Ascending aorta (tissue), 2 donors: ENCODE measurements around the gene ATXN1. TPM values are rescaled to one million over a fixed set of nuclear protein-coding genes. Genes with fewer than 3 reads are reported as not detected.

Source experiments
- DNase-seq, 2 donors: peaks; one replicate each; pipeline ENCODE4 v3.0.0-alpha.2; 2019; ENCODE audit warnings: low spot score in 2 of 2
- H3K27ac ChIP-seq, 2 donors: fragments of 200-600 bp; sonication (generic); one replicate each; pipeline ENCODE4 v1.5.1; 2016 to 2017; ENCODE audit warnings: mild to moderate bottlenecking in 1 of 2
- H3K27me3 ChIP-seq: fragments of 200-600 bp; sonication (generic); one replicate; pipeline ENCODE4 v1.5.1; 2017
- H3K36me3 ChIP-seq, 2 donors: fragments of 200-600 bp; sonication (generic); one replicate each; pipeline ENCODE4 v1.5.1; 2016
- H3K4me1 ChIP-seq, 2 donors: fragments of 200-600 bp; sonication (generic); one replicate each; pipeline ENCODE4 v1.5.1; 2016 to 2017; ENCODE audit warnings: mild to moderate bottlenecking in 1 of 2
- H3K4me3 ChIP-seq, 2 donors: fragments of 200-600 bp; sonication (generic); one replicate each; pipeline ENCODE4 v1.5.1; 2016 to 2017; ENCODE audit warnings: mild to moderate bottlenecking in 1 of 2
- H3K9me3 ChIP-seq, 2 donors: fragments of 200-600 bp; sonication (generic); one replicate each; pipeline ENCODE4 v1.5.1; 2016
- intact Hi-C: fragments of 100-400 bp; cut with DNase I; formaldehyde crosslinking; loops from one replicate; pipeline ENCODE4 v1.15.1; 2023
- total RNA-seq: library from RNA; depleted of rRNA; stranded (reverse); fragments of >200 nt; gene quantifications from one replicate; pipeline ENCODE4 v1.1.0, GENCODE V29; 2016
- TF ChIP-seq, protein P1 (sequence below), 3 experiments: fragments of 200-600 bp in 2 of 3; fragments of 450-650 bp in 1 of 3; sonication (generic) in 2 of 3; IDR thresholded peaks; one replicate each; pipeline ENCODE4 v1.5.1; 2016 to 2019; ENCODE audit warnings: antibody characterized with exemption in 3 of 3, mild to moderate bottlenecking in 1 of 3, moderate library complexity in 1 of 3

ATXN1 gene
- total RNA-seq, 1 donor from 2014 or later = 68.3 TPM

DNA sequence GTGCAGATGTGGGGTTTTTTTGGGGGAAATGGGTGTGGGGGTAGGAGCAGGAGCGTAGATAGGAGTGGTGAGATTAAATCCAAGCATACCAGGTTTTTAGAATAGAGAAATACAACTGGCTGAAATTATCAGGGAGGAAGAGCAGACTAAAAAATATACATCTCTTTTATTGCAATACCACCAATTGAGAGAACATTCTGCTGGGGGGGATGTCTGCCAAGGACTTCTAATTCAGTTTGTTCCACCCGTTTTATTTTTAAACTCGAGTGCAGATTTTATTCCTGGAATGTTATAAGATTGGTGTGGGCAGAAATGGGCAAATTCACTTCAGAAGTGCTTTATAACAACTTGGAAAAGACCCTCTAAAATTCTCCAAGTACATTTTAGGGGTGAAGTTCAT lies 330.2 kb downstream of the ATXN1 start:
- DNase-seq = no peak
- no peaks in the 10 kb centered on the region for H3K27me3 ChIP-seq
- no peaks in the 10 kb centered on the region for H3K36me3 ChIP-seq
- no peak overlapping the region for H3K27ac ChIP-seq
- intact Hi-C loops = no loop called here
- no peak overlapping the region for H3K4me3 ChIP-seq
- TF ChIP-seq, protein P1, sequence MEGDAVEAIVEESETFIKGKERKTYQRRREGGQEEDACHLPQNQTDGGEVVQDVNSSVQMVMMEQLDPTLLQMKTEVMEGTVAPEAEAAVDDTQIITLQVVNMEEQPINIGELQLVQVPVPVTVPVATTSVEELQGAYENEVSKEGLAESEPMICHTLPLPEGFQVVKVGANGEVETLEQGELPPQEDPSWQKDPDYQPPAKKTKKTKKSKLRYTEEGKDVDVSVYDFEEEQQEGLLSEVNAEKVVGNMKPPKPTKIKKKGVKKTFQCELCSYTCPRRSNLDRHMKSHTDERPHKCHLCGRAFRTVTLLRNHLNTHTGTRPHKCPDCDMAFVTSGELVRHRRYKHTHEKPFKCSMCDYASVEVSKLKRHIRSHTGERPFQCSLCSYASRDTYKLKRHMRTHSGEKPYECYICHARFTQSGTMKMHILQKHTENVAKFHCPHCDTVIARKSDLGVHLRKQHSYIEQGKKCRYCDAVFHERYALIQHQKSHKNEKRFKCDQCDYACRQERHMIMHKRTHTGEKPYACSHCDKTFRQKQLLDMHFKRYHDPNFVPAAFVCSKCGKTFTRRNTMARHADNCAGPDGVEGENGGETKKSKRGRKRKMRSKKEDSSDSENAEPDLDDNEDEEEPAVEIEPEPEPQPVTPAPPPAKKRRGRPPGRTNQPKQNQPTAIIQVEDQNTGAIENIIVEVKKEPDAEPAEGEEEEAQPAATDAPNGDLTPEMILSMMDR (IDR thresholded peaks at IDR 0.05) = no peak
- peaks cover 9 to 37% of the 10 kb centered on the region in 2 donors for H3K4me1 ChIP-seq
- H3K9me3 ChIP-seq = no peaks in the 10 kb centered on the region

DNA sequence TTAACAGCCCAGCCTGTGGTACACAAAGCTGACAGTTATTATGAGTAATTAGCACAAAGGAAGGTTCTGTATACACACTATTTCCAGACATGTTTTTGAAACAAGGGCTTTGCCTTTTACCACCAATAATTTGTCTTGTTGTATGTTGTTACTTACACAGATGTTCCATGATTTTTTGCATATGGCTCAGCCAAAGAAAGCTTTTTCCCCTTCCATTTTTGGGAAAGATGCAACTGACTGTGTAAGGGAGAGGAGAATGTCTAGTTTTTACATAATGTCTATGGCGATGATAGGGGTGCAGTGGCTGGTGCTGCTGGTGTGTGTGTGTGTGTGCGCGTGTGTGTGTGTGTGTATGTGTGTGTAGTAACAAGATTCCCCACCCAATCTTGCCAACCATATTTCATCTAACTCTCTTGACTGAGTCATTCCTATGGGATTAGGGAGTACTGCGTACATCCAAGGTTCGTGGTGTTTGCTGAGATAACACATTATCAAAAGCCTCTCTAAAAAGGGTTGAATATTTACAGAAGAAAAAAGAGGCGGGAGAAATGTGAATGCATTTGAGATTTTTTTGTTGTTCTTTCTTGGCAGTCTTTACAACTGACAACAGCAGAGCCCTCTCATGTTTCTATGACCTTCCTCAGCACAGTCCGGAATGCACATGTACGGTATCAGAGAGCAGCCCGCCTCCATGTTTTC lies 330.7 kb downstream of the ATXN1 start:
- Histone ChIP-seq H3K9me3 (no peaks in the 10 kb centered on the region), H3K27ac (no peak overlapping the region), H3K36me3 (no peaks in the 10 kb centered on the region), H3K4me1 (peaks cover 9 to 37% of the 10 kb centered on the region in 2 donors), H3K4me3 (no peak overlapping the region), H3K27me3 (no peaks in the 10 kb centered on the region)
- no peak for DNase-seq
- intact Hi-C loops = no loop called here
- TF ChIP-seq, protein P1 (IDR thresholded peaks at IDR 0.05) = no peak

DNA sequence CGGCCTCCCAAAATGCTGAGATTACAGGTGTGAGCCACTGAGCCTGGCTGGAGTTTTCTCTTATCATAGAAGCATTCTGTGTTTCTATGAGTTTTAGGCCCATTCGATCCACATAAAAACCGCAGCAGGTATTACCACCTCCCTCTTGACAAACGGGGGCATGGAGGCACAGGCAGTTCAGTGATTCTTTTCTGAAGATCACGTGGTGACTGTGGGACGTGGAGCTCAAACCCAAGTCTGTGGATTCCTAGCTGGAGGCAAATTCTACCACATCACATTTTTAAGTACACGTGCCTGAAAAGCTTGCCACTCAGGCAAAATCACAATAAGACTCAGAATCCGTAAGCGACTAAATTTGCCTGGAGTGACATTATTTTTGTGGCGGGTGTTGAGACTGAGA lies 331.6 kb downstream of the ATXN1 start:
- peaks cover 9 to 35% of the 10 kb centered on the region in 2 donors for H3K4me1 ChIP-seq
- no peaks in the 10 kb centered on the region for H3K9me3 ChIP-seq
- H3K27me3 ChIP-seq = no peaks in the 10 kb centered on the region
- no peak for DNase-seq
- intact Hi-C loops = no loop called here
- H3K27ac ChIP-seq = no peak overlapping the region
- TF ChIP-seq, protein P1 (IDR thresholded peaks at IDR 0.05) = no peak
- H3K4me3 ChIP-seq = no peak overlapping the region
- H3K36me3 ChIP-seq = no peaks in the 10 kb centered on the region

DNA sequence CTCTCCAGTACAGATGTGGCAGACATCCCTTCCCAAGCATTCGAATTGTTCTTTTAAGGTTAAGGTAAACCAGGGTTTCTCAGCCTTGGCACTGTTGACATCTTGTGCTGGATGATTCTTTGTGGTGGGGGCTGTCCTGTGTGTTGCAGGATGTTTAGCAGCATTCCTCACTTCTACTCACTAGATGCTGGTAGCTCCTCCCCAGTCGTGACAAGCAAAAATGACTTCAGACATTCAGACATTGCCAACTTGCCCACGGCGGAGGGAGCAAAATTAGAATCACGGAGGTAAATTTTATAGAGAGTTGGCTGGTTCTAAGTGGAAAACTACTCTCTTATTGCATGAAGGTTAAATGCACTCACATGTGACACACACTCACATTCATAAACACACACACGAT lies 334.1 kb downstream of the ATXN1 start:
- TF ChIP-seq, protein P1 (IDR thresholded peaks at IDR 0.05) = no peak
- Histone ChIP-seq H3K36me3 (no peaks in the 10 kb centered on the region), H3K27me3 (no peaks in the 10 kb centered on the region), H3K27ac (no peak overlapping the region), H3K4me3 (no peak overlapping the region), H3K9me3 (no peaks in the 10 kb centered on the region), H3K4me1 (peaks cover 0 to 17% of the 10 kb centered on the region in 2 donors)
- intact Hi-C loops = no loop called here
- no peak for DNase-seq

DNA sequence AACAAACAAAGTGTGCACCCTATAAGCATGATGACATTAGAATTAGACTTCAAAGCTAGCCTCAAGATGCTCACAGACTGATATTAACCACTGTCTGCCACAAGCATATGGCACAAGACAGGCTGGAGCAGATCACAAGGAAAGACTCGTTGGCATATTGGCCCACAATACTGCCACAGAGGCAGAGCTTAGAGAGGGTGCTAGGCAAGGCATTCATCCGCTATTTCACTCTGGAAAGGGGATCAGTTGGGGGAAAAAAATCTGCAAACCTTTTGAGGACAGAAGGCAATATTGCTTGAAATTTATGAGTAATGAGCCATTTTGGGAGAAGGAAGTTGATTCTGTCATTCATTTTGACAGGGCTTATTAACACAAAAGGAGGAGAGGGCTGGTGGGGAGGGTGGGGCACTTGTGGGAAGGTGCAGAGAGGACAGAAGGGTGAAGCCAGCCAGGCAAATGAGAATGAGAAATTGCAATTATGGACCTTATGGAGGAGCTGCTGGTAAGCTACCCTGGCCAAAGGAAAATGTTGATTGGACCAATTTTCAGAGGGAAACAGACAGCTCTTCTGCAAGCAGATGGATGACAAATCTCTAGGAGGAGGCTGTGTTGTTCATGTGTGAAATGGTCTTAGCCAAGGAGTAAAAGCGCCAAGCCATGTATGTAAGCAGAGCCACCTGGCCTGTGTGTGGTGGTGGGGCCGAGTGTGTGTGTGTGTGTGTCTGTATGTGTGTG lies 335.2 kb downstream of the ATXN1 start:
- intact Hi-C loops = no loop called here

More for the DNA sequence above, 335.2 kb downstream of the ATXN1 start:
- DNase-seq = no peak
- Histone ChIP-seq H3K27ac (no peak overlapping the region), H3K4me3 (no peak overlapping the region), H3K27me3 (no peaks in the 10 kb centered on the region), H3K36me3 (no peaks in the 10 kb centered on the region), H3K9me3 (no peaks in the 10 kb centered on the region), H3K4me1 (peaks cover 4 to 13% of the 10 kb centered on the region in 2 donors)
- TF ChIP-seq, protein P1 (IDR thresholded peaks at IDR 0.05) = no peak
